GM23248 (cell line): ENCODE data around the gene FAM163A. TPM values are rescaled to one million over a fixed set of nuclear protein-coding genes. Genes with fewer than 3 reads are reported as not detected.

ENCODE experiments used
- DNase-seq: peaks from one replicate; pipeline ENCODE4 v3.0.0-alpha.2; 2015
- H2AFZ ChIP-seq: fragments of 200-600 bp; sonication (generic); 2 replicates; pipeline ENCODE4 v1.6.1; 2016; ENCODE audit warnings: antibody characterized with exemption
- H3F3A ChIP-seq: fragments of 200-600 bp; sonication (generic); 2 replicates; pipeline ENCODE4 v1.6.1; 2016; ENCODE audit warnings: mild to moderate bottlenecking, antibody characterized with exemption, mixed run types; ENCODE audit not compliant: insufficient read depth
- H3K27ac ChIP-seq: fragments of 200-600 bp; sonication (generic); 2 replicates; pipeline ENCODE4 v1.5.1; 2016; ENCODE audit warnings: mild to moderate bottlenecking
- H3K27me3 ChIP-seq: fragments of 200-600 bp; sonication (generic); replicated peaks from 2 replicates; pipeline ENCODE4 v1.6.1; 2016; ENCODE audit warnings: mild to moderate bottlenecking; ENCODE audit not compliant: insufficient read depth
- H3K36me3 ChIP-seq: fragments of 200-600 bp; sonication (generic); 2 replicates; pipeline ENCODE4 v1.6.1; 2016; ENCODE audit warnings: low read depth, mild to moderate bottlenecking
- H3K4me1 ChIP-seq: fragments of 200-600 bp; sonication (generic); 2 replicates; pipeline ENCODE4 v1.6.1; 2016; ENCODE audit warnings: mild to moderate bottlenecking; ENCODE audit not compliant: insufficient read depth
- H3K4me2 ChIP-seq: fragments of 200-600 bp; sonication (generic); one replicate; pipeline ENCODE4 v1.6.1; 2016; ENCODE audit warnings: mild to moderate bottlenecking; ENCODE audit not compliant: unreplicated experiment
- H3K4me3 ChIP-seq: fragments of 200-600 bp; sonication (generic); 2 replicates; pipeline ENCODE4 v1.5.1; 2016; ENCODE audit warnings: mild to moderate bottlenecking
- H3K79me2 ChIP-seq: fragments of 200-600 bp; sonication (generic); 2 replicates; pipeline ENCODE4 v1.6.1; 2016; ENCODE audit warnings: mild to moderate bottlenecking; ENCODE audit not compliant: insufficient read depth
- H3K9ac ChIP-seq: fragments of 200-600 bp; sonication (generic); 2 replicates; pipeline ENCODE4 v1.6.1; 2016; ENCODE audit warnings: mild to moderate bottlenecking
- H3K9me2 ChIP-seq: fragments of 200-600 bp; sonication (generic); 2 replicates; pipeline ENCODE4 v1.6.1; 2016; ENCODE audit warnings: mixed run types, mild to moderate bottlenecking, moderate library complexity; ENCODE audit not compliant: insufficient read depth
- H3K9me3 ChIP-seq: fragments of 200-600 bp; sonication (generic); one replicate; pipeline ENCODE4 v1.6.1; 2017; ENCODE audit warnings: low read depth
- H4K20me1 ChIP-seq: fragments of 200-600 bp; sonication (generic); 2 replicates; pipeline ENCODE4 v1.6.0; 2016; ENCODE audit not compliant: insufficient read depth
- EZH2 ChIP-seq: fragments of 200-600 bp; sonication (generic); IDR thresholded peaks from 2 replicates; pipeline ENCODE4 v1.6.1; 2018; ENCODE audit warnings: antibody characterized with exemption, mild to moderate bottlenecking; ENCODE audit not compliant: insufficient read depth, poor library complexity, severe bottlenecking
- EZH2phosphoT487 ChIP-seq: fragments of 200-600 bp; sonication (generic); IDR thresholded peaks from 2 replicates; pipeline ENCODE4 v1.6.1; 2018; ENCODE audit warnings: antibody characterized with exemption, moderate library complexity, mild to moderate bottlenecking, low read depth; ENCODE audit not compliant: insufficient read depth
- WGBS, 2 experiments: methylation state at CpG; one replicate each; pipeline ENCODE4 v1.1.6; 2015 to 2017; ENCODE audit warnings: low lambda C conversion rate in 2 of 2, low coverage in 1 of 2; ENCODE audit errors: missing lambda C conversion rate in 2 of 2; 5-methylcytosine and 5-hydroxymethylcytosine counted together
- in situ Hi-C: fragments of 300-500 bp; cut with MboI; formaldehyde crosslinking; loops from 2 replicates; pipeline ENCODE4 v1.15.0; 2020
- polyA plus RNA-seq: library from polyadenylated mRNA; unstranded; fragments of >200 nt; fragmentation: Nextera tagmentation; extraction: Ambion mirVana; gene quantifications from 2 replicates; pipeline ENCODE4 v1.2.1, GENCODE V29; 2016
- total RNA-seq: library from RNA; depleted of rRNA; stranded (reverse); fragments of >200 nt; shearing (Covaris generic); gene quantifications from 2 replicates; pipeline ENCODE4 v1.2.3, GENCODE V29; 2014

FAM163A gene
- total and polyA plus RNA-seq, 2 experiments from 2014 or later = not detected

- no peak overlapping the region for H3K9ac ChIP-seq
- no peak overlapping the region for H2AFZ ChIP-seq
- no peaks in the 10 kb centered on the region for H3K9me2 ChIP-seq
- in situ Hi-C loops = no loop called here
- peaks cover 22% of the 10 kb centered on the region for H3K27me3 ChIP-seq
- H3K4me1 ChIP-seq = no peaks in the 10 kb centered on the region
- 47 to 51% methylated on average over 4 of the region's 4 CpGs for WGBS, 2 experiments
- no peak overlapping the region for H3K27ac ChIP-seq
- 0 out of 2 replicates have a peak, but pooled peaks cover 5% of the 10 kb centered on the region for H3F3A ChIP-seq
- no peaks in the 10 kb centered on the region for H3K9me3 ChIP-seq
- H4K20me1 ChIP-seq = no peaks in the 10 kb centered on the region
- no peaks in the 10 kb centered on the region for H3K36me3 ChIP-seq
- TF ChIP-seq EZH2phosphoT487 (no peak), EZH2 (no peak)
- no peak overlapping the region for H3K4me2 ChIP-seq
- H3K4me3 ChIP-seq = no peak overlapping the region
- H3K79me2 ChIP-seq = no peaks in the 10 kb centered on the region
- DNase-seq = peak; percentile 83
Measured at GRCh38 chr1:179754041-179754624, 11.0 kb downstream of the FAM163A start.

GRCh38 chr1:179757933-179758332, 14.8 kb downstream of the FAM163A start:
- Histone ChIP-seq H3K9me3 (no peaks in the 10 kb centered on the region), H3K36me3 (no peaks in the 10 kb centered on the region), H3K4me3 (no peak overlapping the region), H3K4me1 (no peaks in the 10 kb centered on the region), H4K20me1 (no peaks in the 10 kb centered on the region), H3K9ac (no peak overlapping the region), H2AFZ (no peak overlapping the region), H3K27me3 (peaks cover 23% of the 10 kb centered on the region), H3F3A (0 out of 2 replicates have a peak, but pooled peaks cover 5% of the 10 kb centered on the region), H3K9me2 (no peaks in the 10 kb centered on the region), H3K4me2 (no peak overlapping the region), H3K79me2 (no peaks in the 10 kb centered on the region), H3K27ac (no peak overlapping the region)
- no peak for TF ChIP-seq EZH2
- TF ChIP-seq EZH2phosphoT487 = no peak
- no peak for DNase-seq
- 16 to 24% methylated on average over 4 of the region's 4 CpGs for WGBS, 2 experiments
- in situ Hi-C loops = no loop called here

- in situ Hi-C loops = no loop called here
- Histone ChIP-seq H3K9ac (no peak overlapping the region), H3K27me3 (peaks cover 30% of the 10 kb centered on the region), H3K4me1 (no peaks in the 10 kb centered on the region), H3K79me2 (no peaks in the 10 kb centered on the region), H4K20me1 (no peaks in the 10 kb centered on the region), H3K36me3 (no peaks in the 10 kb centered on the region), H2AFZ (no peak overlapping the region), H3K27ac (no peak overlapping the region), H3K4me3 (no peak overlapping the region), H3K9me2 (no peaks in the 10 kb centered on the region), H3F3A (no peaks in the 10 kb centered on the region), H3K9me3 (no peaks in the 10 kb centered on the region), H3K4me2 (no peak overlapping the region)
- WGBS, 2 experiments = 29 to 41% methylated on average over 2 of the region's 2 CpGs
- no peak for DNase-seq
- TF ChIP-seq EZH2phosphoT487 (no peak), EZH2 (no peak)
Measured at GRCh38 chr1:179760521-179760920, 17.4 kb downstream of the FAM163A start.

GRCh38 chr1:179761296-179761695, 18.2 kb downstream of the FAM163A start:
- no peaks in the 10 kb centered on the region for H3K9me2 ChIP-seq
- in situ Hi-C loops = no loop called here
- no peaks in the 10 kb centered on the region for H3K9me3 ChIP-seq
- no peaks in the 10 kb centered on the region for H3K4me1 ChIP-seq
- H3K79me2 ChIP-seq = no peaks in the 10 kb centered on the region
- no peak overlapping the region for H3K9ac ChIP-seq
- peaks cover 30% of the 10 kb centered on the region for H3K27me3 ChIP-seq
- H3F3A ChIP-seq = no peaks in the 10 kb centered on the region
- no peak for DNase-seq
- H4K20me1 ChIP-seq = no peaks in the 10 kb centered on the region
- TF ChIP-seq EZH2 (no peak), EZH2phosphoT487 (no peak)
- H2AFZ ChIP-seq = no peak overlapping the region
- H3K36me3 ChIP-seq = no peaks in the 10 kb centered on the region
- no peak overlapping the region for H3K4me3 ChIP-seq
- no peak overlapping the region for H3K4me2 ChIP-seq
- no peak overlapping the region for H3K27ac ChIP-seq
- WGBS, 2 experiments = 27 to 29% methylated on average over 8 of the region's 8 CpGs
